NB4 (cell line): ENCODE measurements around the gene XPC.
"Not testable (repeated sequence)": the region's sequence is repeated elsewhere in the genome, so short reads cannot be mapped to it uniquely, and the experiment has no call there.

ENCODE experiments used
- MYC ChIP-seq: IDR thresholded peaks from 2 replicates; pipeline ENCODE4 v1.6.1; 2011; ENCODE audit warnings: low read depth, low read length
- POLR2A ChIP-seq: IDR thresholded peaks from 2 replicates; pipeline ENCODE4 v1.6.1; 2011; ENCODE audit warnings: mild to moderate bottlenecking; ENCODE audit not compliant: insufficient read length; ENCODE audit errors: extremely low read depth
- TF ChIP-seq, protein P1 (sequence below): IDR thresholded peaks from one replicate; pipeline ENCODE4 v1.5.1; 2012; ENCODE audit warnings: low read depth, low read length
- TF ChIP-seq, protein P2 (sequence below): IDR thresholded peaks from 2 replicates; pipeline ENCODE4 v1.6.1; 2011; ENCODE audit warnings: low read depth, low read length

DNA sequence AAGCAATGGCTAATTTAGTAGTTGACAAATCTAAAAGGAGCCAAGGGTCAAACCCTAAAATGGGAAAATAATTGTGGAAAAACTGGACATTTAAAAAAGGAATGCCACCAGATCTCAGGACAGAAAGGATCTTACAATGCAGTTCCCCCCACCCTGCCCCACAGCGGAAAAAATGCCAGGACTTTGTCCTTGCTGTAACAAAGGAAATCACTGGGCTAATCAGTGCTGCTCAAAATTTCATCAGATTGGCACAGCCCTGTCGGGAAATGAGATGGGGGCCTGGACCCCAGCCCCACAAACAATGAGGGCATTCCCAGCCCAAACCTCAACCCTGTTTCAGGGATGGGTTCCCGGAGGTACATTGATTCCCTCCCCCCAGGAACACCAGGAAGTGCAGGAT is 48.0 kb upstream of the XPC start:
- TF ChIP-seq POLR2A, MYC: not testable (repeated sequence)
- TF ChIP-seq, protein P1, sequence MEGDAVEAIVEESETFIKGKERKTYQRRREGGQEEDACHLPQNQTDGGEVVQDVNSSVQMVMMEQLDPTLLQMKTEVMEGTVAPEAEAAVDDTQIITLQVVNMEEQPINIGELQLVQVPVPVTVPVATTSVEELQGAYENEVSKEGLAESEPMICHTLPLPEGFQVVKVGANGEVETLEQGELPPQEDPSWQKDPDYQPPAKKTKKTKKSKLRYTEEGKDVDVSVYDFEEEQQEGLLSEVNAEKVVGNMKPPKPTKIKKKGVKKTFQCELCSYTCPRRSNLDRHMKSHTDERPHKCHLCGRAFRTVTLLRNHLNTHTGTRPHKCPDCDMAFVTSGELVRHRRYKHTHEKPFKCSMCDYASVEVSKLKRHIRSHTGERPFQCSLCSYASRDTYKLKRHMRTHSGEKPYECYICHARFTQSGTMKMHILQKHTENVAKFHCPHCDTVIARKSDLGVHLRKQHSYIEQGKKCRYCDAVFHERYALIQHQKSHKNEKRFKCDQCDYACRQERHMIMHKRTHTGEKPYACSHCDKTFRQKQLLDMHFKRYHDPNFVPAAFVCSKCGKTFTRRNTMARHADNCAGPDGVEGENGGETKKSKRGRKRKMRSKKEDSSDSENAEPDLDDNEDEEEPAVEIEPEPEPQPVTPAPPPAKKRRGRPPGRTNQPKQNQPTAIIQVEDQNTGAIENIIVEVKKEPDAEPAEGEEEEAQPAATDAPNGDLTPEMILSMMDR: not testable (repeated sequence)
- TF ChIP-seq, protein P2, sequence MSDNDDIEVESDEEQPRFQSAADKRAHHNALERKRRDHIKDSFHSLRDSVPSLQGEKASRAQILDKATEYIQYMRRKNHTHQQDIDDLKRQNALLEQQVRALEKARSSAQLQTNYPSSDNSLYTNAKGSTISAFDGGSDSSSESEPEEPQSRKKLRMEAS: not testable (repeated sequence)
